Measurements from ENCODE around the gene RBKS. TPM values are rescaled to one million over a fixed set of nuclear protein-coding genes. Genes with fewer than 3 reads are reported as not detected.

RBKS gene
- total and polyA plus RNA-seq, 2 of the 13 experiments (the other 11 are each of a cell fraction or from before 2014, with no cell fraction given) = 7.7 to 8.3 TPM

- TF ChIP-seq PRDM15 (CRISPR knock-in tag; IDR thresholded peaks at IDR 0.05) (no peak), ZNF34 (CRISPR knock-in tag; IDR thresholded peaks at IDR 0.05; ENCODE audit: borderline replicate concordance) (no peak), MTERF4 (CRISPR knock-in tag; IDR thresholded peaks at IDR 0.05) (no peak), ZNF609 (CRISPR knock-in tag; IDR thresholded peaks at IDR 0.05; ENCODE audit: borderline replicate concordance) (no peak), HOXA7 (CRISPR knock-in tag; IDR thresholded peaks at IDR 0.05) (no peak), SALL1 (CRISPR knock-in tag; IDR thresholded peaks at IDR 0.05) (peak; percentile 94; the same call in 1 of the 2 replicates), ZSCAN25 (CRISPR knock-in tag; IDR thresholded peaks at IDR 0.05) (no peak), ZNF713 (CRISPR knock-in tag; IDR thresholded peaks at IDR 0.05) (no peak), ZSCAN22 (CRISPR knock-in tag; IDR thresholded peaks at IDR 0.05) (no peak), MTA3 (CRISPR knock-in tag; IDR thresholded peaks at IDR 0.05) (no peak), ZNF414 (CRISPR knock-in tag; IDR thresholded peaks at IDR 0.05) (no peak), ATF2 (CRISPR knock-in tag; IDR thresholded peaks at IDR 0.05) (peak; percentile 55; the same call in 1 of the 2 replicates), YY1 (IDR thresholded peaks at IDR 0.05; ENCODE audit: insufficient read depth, insufficient replicate concordance, low read depth, low read length) (no peak), ZNF674 (CRISPR knock-in tag; IDR thresholded peaks at IDR 0.05; ENCODE audit: low read depth) (no peak), GFI1 (CRISPR knock-in tag; IDR thresholded peaks at IDR 0.05; ENCODE audit: borderline replicate concordance) (no peak), MBD4 (IDR thresholded peaks at IDR 0.05; ENCODE audit: borderline replicate concordance, low read length) (no peak), ZNF20 (CRISPR knock-in tag; IDR thresholded peaks at IDR 0.05) (no peak)
Observed at GRCh38 chr2:27916293-27916995, 26.3 kb upstream of the RBKS start (continued).

All from HepG2 (cell line).